Measurements from ENCODE around the gene MTAP.

The MTAP gene

GRCh38 chr9:21901546-21901945, 99.1 kb downstream of the MTAP start:
- Histone ChIP-seq H3K36me3 (ENCODE audit: low read length) (no peaks in the 10 kb centered on the region), H3K27ac (ENCODE audit: low read depth, low read length) (no peak overlapping the region), H4K20me1 (ENCODE audit: low read depth, low read length) (no peaks in the 10 kb centered on the region), H3K4me3 (ENCODE audit: insufficient read depth, low read length, poor library complexity, severe bottlenecking) (no peak overlapping the region), H3K27me3 (ENCODE audit: low read length) (no peaks in the 10 kb centered on the region), H2AFZ (ENCODE audit: low read depth, low read length, severe bottlenecking) (no peak overlapping the region), H3K9ac (ENCODE audit: low read length) (no peak overlapping the region), H3K4me2 (ENCODE audit: low read depth, low read length, poor library complexity, severe bottlenecking) (no peak overlapping the region), H3K79me2 (ENCODE audit: insufficient read depth, low read length) (no peaks in the 10 kb centered on the region), H3F3A (ENCODE audit: insufficient read depth) (0 out of 2 replicates have a peak, but pooled peaks cover 2% of the 10 kb centered on the region), H3K9me2 (replicated peaks; ENCODE audit: insufficient read depth, low read length) (no peaks in the 10 kb centered on the region), H3K9me3 (ENCODE audit: insufficient read depth, low read length) (no peaks in the 10 kb centered on the region)
- no peak for TF ChIP-seq EZH2phosphoT487 (conservative IDR thresholded peaks at IDR 0.05; ENCODE audit: low read length)
- no peak for TF ChIP-seq CTCF (IDR thresholded peaks at IDR 0.05; ENCODE audit: insufficient read depth, low read length, poor library complexity, severe bottlenecking)

GRCh38 chr9:21902136-21902535, 99.7 kb downstream of the MTAP start:
- Histone ChIP-seq H3K36me3 (ENCODE audit: low read length) (no peaks in the 10 kb centered on the region), H3K79me2 (ENCODE audit: insufficient read depth, low read length) (no peaks in the 10 kb centered on the region), H3K9me3 (ENCODE audit: insufficient read depth, low read length) (no peaks in the 10 kb centered on the region), H3K27ac (ENCODE audit: low read depth, low read length) (no peak overlapping the region), H3F3A (ENCODE audit: insufficient read depth) (0 out of 2 replicates have a peak, but pooled peaks cover 2% of the 10 kb centered on the region), H3K4me3 (ENCODE audit: insufficient read depth, low read length, poor library complexity, severe bottlenecking) (no peak overlapping the region), H3K4me2 (ENCODE audit: low read depth, low read length, poor library complexity, severe bottlenecking) (no peak overlapping the region), H2AFZ (ENCODE audit: low read depth, low read length, severe bottlenecking) (no peak overlapping the region), H3K9me2 (replicated peaks; ENCODE audit: insufficient read depth, low read length) (no peaks in the 10 kb centered on the region), H3K9ac (ENCODE audit: low read length) (no peak overlapping the region), H4K20me1 (ENCODE audit: low read depth, low read length) (no peaks in the 10 kb centered on the region), H3K27me3 (ENCODE audit: low read length) (no peaks in the 10 kb centered on the region)
- TF ChIP-seq EZH2phosphoT487 (conservative IDR thresholded peaks at IDR 0.05; ENCODE audit: low read length) (no peak), CTCF (IDR thresholded peaks at IDR 0.05; ENCODE audit: insufficient read depth, low read length, poor library complexity, severe bottlenecking) (no peak)

GRCh38 chr9:21903380-21903965, 101.0 kb downstream of the MTAP start:
- no peaks in the 10 kb centered on the region for H3K9me3 ChIP-seq (ENCODE audit: insufficient read depth, low read length)

More at GRCh38 chr9:21903380-21903965, 101.0 kb downstream of the MTAP start:
- Histone ChIP-seq H2AFZ (ENCODE audit: low read depth, low read length, severe bottlenecking) (no peak overlapping the region), H3K79me2 (ENCODE audit: insufficient read depth, low read length) (no peaks in the 10 kb centered on the region), H3K27ac (ENCODE audit: low read depth, low read length) (no peak overlapping the region), H3F3A (ENCODE audit: insufficient read depth) (0 out of 2 replicates have a peak, but pooled peaks cover 2% of the 10 kb centered on the region), H3K4me2 (ENCODE audit: low read depth, low read length, poor library complexity, severe bottlenecking) (no peak overlapping the region), H3K27me3 (ENCODE audit: low read length) (no peaks in the 10 kb centered on the region), H3K4me3 (ENCODE audit: insufficient read depth, low read length, poor library complexity, severe bottlenecking) (no peak overlapping the region), H3K9me2 (replicated peaks; ENCODE audit: insufficient read depth, low read length) (no peaks in the 10 kb centered on the region), H4K20me1 (ENCODE audit: low read depth, low read length) (no peaks in the 10 kb centered on the region), H3K36me3 (ENCODE audit: low read length) (no peaks in the 10 kb centered on the region), H3K9ac (ENCODE audit: low read length) (no peak overlapping the region)
- TF ChIP-seq EZH2phosphoT487 (conservative IDR thresholded peaks at IDR 0.05; ENCODE audit: low read length) (no peak), CTCF (IDR thresholded peaks at IDR 0.05; ENCODE audit: insufficient read depth, low read length, poor library complexity, severe bottlenecking) (no peak)

Measured in SU-DHL-6 (cell line).